Uterus (tissue), 2 donors: ENCODE measurements around the gene FBXO3.

Experiments used
- POLR2A ChIP-seq, 2 donors: fragments of 450-650 bp; IDR thresholded peaks; one replicate each; pipeline ENCODE4 v1.6.1; 2016; ENCODE audit warnings: antibody characterized with exemption in 2 of 2, mild to moderate bottlenecking in 1 of 2, moderate library complexity in 1 of 2
- TF ChIP-seq, protein P1 (sequence below), 4 experiments: fragments of 200-600 bp in 2 of 4; fragments of 450-650 bp in 2 of 4; sonication (generic) in 2 of 4; IDR thresholded peaks; one replicate each; pipeline ENCODE4 v1.5.1; 2016 to 2019; ENCODE audit warnings: antibody characterized with exemption in 4 of 4, mild to moderate bottlenecking in 2 of 4, moderate library complexity in 1 of 4

DNA sequence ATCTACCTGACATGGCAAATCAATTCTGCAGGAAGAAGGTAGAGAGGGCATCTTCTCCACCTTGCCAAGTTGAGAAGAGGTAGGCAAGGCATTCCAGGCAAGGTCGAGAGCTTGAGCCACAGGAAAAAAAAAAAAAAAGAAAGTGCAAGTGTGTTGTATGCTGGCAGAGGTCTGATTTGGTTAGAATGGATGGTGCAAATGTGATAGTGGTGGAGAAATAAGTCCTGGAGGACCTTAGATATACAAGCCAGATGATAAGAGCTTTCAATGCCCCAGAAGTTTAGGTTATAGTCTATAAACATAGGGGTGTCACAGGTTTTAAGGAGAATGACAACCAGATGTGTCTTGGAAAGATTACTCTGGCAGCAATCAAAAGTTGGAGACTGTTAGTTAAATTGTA is 1.4 kb downstream of the FBXO3 start:
- TF ChIP-seq, protein P1, sequence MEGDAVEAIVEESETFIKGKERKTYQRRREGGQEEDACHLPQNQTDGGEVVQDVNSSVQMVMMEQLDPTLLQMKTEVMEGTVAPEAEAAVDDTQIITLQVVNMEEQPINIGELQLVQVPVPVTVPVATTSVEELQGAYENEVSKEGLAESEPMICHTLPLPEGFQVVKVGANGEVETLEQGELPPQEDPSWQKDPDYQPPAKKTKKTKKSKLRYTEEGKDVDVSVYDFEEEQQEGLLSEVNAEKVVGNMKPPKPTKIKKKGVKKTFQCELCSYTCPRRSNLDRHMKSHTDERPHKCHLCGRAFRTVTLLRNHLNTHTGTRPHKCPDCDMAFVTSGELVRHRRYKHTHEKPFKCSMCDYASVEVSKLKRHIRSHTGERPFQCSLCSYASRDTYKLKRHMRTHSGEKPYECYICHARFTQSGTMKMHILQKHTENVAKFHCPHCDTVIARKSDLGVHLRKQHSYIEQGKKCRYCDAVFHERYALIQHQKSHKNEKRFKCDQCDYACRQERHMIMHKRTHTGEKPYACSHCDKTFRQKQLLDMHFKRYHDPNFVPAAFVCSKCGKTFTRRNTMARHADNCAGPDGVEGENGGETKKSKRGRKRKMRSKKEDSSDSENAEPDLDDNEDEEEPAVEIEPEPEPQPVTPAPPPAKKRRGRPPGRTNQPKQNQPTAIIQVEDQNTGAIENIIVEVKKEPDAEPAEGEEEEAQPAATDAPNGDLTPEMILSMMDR (IDR thresholded peaks at IDR 0.05), result no peak
- TF ChIP-seq POLR2A (IDR thresholded peaks at IDR 0.05), result no peak
